ENCODE results near the gene PPM1M.

PPM1M gene

DNA sequence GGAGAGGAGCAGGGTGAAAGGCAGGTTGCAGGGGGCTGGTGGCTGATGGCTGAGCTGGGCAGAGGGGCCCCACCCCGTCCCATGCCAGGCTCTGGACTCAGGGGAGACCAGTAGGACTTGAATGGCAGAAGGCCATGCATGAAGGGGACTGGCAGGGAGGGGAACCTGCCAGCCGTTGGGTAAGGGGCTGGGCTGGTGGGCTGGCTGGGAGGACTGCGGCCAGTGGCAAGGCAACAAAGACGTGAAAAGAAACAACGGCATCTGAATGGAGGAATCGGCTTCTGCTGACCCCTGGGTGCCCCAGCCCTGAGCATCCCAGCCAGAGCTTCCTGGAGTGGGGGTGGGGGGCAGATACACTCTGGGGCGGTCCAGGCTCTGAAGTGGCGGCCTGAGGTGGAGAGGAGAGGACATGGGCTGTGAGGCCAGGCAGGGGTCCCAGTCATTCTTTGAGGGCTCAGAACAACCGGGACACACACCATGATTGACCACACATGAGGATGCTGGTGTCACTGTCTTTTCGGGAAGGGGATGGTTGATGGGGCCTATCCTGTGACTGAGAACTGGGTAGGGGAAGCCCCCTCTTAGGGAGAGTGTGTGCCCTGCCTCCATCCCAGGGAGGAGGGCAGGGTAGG is 53.8 kb downstream of the PPM1M start:
- H3K4me3 ChIP-seq (ENCODE audit: control insufficient read depth, low read depth, low read length): no peak overlapping the region
- no peak for TF ChIP-seq CTCF (IDR thresholded peaks at IDR 0.05; ENCODE audit: control insufficient read depth, insufficient read depth, low read depth, low read length, missing control alignments)
- no peak for DNase-seq (ENCODE audit: low read depth)
